ENCODE data around the gene NTS. TPM values are rescaled to one million over a fixed set of nuclear protein-coding genes. Genes with fewer than 3 reads are reported as not detected.

NTS gene
- polyA plus RNA-seq, 1 donor from 2014 or later: 60.1 TPM

DNA sequence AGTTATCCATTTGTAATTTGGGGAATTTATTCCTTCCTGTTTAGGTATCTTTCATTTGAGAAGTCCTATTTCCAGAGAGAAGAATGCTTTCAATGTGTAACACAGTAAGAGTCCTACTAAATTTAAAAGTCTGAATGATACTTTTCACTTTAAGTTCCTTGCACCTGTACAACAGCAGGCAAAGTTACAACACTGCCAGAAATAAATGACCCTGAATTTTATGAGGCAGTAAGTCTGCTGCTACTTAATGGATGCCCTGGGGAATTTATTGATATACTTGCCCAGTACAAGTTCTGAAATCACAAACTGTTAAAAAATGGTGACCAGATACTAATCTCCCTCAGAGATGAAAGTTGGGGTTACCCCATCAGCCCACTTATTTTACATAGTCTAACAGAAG is 53.1 kb downstream of the NTS start:
- no peak overlapping the region for H2AFZ ChIP-seq (ENCODE audit: low read depth, low read length)
- no peaks in the 10 kb centered on the region for H3K79me2 ChIP-seq (replicated peaks; ENCODE audit: insufficient read depth, low read length)
- H3F3A ChIP-seq (ENCODE audit: insufficient read depth, low read length, poor library complexity, severe bottlenecking): no peaks in the 10 kb centered on the region
- no peaks in the 10 kb centered on the region for H3K9me3 ChIP-seq (ENCODE audit: low read length)
- no peak overlapping the region for H3K4me3 ChIP-seq (ENCODE audit: low read length)
- no peak for TF ChIP-seq POLR2AphosphoS5 (IDR thresholded peaks at IDR 0.05)
- no peak overlapping the region for H3K9ac ChIP-seq (ENCODE audit: low read length)
- no peaks in the 10 kb centered on the region for H4K20me1 ChIP-seq (ENCODE audit: insufficient read depth)
- no peaks in the 10 kb centered on the region for H3K36me3 ChIP-seq (ENCODE audit: insufficient read depth, low read length)
- no peak overlapping the region for H3K4me2 ChIP-seq (ENCODE audit: low read length)
- H3K9me2 ChIP-seq (ENCODE audit: insufficient read depth, low read length): no peaks in the 10 kb centered on the region
- no peaks in the 10 kb centered on the region for H3K27me3 ChIP-seq (ENCODE audit: insufficient read depth, low read depth, low read length)
- no peak overlapping the region for H3K27ac ChIP-seq (ENCODE audit: low read length)

Other genes with a start within 250 kb of the NTS start
- gene RASSF9, start 37.9 kb upstream of the NTS start, polyA plus RNA-seq: 0.04 TPM in 1 of 2 replicates, not detected in the other

All from neural cell (in vitro differentiated cells).